Left renal cortex interstitium (tissue), 4 donors: ENCODE data around the gene S100Z. TPM values are rescaled to one million over a fixed set of nuclear protein-coding genes. Genes with fewer than 3 reads are reported as not detected.
"Not testable (repeated sequence)": the region's sequence is repeated elsewhere in the genome, so short reads cannot be mapped to it uniquely, and the experiment has no call there.

ENCODE experiments used
- DNase-seq, 4 donors: peaks; one replicate each; pipeline ENCODE4 v3.0.0-alpha.2; 2013; ENCODE audit warnings: low read depth in 4 of 4, low spot score in 2 of 4, missing footprints in 1 of 4
- polyA plus RNA-seq, 4 donors: library from polyadenylated mRNA; unstranded; fragments of 120-200 nt; gene quantifications; one replicate each; pipeline ENCODE4 v1.2.1, GENCODE V29; 2013; ENCODE audit not compliant: insufficient read length in 4 of 4

The S100Z gene
- polyA plus RNA-seq, 4 donors: 0.14 to 0.33 (median 0.27) TPM; not detected in 1

DNA sequence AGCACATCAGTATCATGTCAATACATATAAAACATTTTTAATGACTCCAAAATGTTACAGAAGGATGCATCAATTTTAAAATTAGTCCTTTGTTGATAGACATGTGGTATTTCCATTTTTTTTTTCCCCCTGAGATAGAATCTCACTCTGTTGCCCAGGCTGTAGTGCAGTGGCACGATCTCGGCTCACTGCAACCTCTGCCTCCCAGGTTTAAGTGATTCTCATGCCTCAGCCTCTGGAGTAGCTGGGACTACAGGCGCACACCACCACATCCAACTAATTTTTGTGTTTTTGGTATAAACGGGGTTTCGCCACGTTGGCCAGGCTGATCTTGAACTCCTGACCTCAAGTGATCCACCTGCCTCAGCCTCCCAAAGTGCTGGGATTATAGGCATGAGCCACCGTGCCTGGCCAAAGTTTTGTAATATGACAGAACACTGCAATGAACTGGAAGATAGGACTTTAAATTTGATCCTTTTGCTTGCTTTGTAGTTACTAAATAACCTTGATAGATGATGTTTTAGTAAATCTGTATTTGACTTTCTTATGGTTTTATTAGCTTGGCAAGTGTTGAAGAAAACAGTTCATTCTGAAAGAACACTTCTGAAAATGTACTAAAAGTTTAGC is 27.6 kb upstream of the S100Z start:
- not testable (repeated sequence) for DNase-seq

DNA sequence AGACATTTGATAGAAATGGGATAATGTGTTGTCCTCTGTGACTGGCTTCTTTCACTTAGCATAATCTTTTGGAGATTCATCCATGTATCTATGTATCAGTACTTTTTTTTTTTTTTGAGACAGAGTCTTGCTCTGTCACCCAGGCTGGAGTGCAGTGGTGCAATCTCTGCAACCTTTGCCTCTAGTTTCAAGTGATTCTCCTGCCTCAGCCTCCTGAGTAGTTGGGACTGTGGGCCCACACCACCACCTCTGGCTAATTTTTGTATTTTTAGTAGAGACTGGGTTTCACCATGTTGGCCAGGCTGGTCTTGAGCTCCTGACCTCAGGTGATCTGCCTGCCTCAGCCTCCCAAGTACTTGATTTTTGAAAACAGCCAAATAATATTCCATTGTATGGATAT is 23.4 kb upstream of the S100Z start:
- not testable (repeated sequence) for DNase-seq

DNA sequence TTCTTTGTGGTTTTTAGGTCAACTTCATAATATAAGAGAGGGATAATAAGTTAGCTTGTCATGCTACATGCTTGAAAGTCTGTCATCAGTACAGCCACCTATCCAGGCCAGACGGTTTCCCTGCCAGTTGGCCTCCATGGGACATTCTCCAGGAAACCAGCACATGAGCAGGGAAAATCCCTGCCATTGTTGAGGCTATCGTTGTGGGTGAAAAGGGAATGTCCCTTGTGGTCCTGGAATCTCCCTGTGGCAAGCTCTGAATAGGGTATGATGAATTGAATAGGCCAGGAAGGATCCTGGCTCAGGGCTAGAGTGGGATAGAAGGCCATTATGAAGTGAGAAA is 18.7 kb upstream of the S100Z start:
- DNase-seq: no peak

DNA sequence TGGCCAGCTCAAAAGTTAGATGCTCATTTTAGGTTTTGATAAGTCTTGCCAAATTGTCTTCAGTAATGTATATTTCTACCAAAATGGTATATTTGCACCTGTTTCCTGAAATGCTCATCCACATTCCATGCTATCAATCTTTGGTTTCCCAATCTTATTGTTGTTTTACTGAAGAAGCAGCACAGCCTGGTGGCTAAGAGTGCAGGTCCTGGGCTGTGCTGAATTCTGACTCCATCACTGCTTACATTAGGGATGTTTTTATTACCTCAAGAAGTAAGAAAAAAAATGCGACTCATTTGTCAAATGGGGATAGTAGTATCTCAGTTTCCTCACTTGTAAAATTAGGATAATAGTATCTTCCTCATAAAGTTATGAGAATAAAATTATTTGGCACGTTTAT is 13.6 kb upstream of the S100Z start:
- DNase-seq: no peak

DNA sequence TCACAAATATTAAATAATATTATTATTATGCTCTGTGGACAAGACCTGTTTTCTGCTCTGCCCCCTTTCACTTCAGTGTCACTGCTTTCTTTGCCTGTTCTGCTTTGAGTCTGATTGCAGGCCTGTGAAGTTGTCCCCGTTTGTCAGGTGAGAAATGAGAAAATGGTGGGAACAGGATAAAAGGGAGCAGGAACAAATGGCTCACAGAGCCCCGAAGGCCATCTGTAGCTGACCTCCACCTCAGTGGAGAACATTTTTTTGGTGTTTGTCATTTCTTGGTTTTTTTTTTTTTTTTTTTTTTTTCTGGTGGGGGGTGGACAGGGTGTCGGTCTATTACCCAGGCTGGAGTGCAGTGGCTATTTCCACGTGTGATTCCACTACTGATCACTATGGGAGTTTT is 13.2 kb upstream of the S100Z start:
- no peak for DNase-seq

DNA sequence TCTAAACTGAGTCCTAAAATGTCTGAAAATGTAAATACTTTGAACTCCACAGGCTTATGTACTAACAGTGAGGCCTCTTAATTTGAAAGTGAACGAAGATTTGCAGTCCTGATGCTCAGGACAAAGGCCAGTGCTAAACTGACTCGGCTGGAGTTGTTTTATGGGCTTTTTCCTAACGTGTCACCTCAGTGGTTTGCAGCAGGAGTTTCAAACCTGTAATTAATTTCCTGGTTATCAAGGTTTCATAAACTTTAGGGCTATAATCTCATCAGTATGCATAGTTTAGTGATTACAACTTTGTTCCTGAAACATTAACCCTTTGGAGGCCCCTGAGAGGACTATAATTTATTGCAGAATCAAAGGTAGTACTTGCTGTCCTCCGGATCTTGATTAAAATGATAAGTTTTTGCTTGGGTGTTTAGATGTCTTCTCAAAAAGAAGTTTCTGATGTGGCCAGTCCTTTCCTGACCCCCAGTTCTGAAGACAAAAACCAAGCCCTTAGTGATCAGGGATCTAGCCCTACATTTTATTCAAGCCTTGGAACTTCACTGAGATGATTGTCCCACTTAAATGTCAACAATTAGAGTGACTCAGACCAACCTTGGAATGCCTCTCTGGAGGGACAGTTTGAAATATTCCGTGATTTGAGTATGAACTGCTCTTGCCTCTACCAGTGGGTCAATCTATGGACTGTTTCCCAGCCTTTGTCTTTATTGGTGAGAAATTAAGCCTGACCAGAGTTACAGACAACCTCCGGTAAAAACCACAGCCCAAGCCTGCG is 11.1 kb upstream of the S100Z start:
- no peak for DNase-seq

DNA sequence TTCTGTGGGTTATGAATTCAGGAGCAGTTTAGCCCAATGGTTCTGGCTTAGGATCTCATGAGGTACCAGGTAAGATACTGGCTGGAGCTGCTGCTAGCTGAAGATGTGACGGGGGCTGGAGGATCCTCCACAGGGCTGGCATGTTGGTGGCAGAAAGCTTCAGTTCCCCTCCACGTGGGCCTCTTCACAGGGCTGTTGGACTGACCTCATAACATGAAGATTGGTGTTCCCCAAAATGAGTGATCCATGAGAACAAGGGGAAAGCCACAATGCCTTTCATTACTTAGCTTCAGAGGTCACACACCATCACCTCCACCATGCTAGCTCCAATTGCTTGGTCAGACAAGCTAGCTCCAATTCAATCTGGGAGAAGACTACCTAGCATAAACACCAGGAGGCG is 8.5 kb upstream of the S100Z start:
- no peak for DNase-seq

DNA sequence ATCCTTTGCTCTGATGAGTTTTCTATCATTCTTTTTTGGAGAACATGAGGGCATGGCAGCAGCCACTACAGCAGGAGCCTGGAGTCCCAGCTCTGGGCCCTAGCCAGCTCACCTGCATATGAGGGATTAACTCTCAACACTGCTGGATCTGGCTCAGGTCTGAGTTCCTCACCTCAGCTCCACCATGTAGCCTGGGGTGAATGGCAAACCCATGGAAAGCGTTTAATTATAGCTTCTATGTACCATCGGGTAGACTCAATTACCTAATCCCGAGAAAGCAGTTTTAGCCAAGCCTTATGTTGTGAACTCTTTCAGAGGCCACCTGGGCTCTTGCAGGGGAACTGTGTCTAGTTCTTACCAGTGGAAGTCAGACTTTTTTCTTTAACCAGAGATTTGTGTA is 3.9 kb upstream of the S100Z start:
- no peak for DNase-seq

DNA sequence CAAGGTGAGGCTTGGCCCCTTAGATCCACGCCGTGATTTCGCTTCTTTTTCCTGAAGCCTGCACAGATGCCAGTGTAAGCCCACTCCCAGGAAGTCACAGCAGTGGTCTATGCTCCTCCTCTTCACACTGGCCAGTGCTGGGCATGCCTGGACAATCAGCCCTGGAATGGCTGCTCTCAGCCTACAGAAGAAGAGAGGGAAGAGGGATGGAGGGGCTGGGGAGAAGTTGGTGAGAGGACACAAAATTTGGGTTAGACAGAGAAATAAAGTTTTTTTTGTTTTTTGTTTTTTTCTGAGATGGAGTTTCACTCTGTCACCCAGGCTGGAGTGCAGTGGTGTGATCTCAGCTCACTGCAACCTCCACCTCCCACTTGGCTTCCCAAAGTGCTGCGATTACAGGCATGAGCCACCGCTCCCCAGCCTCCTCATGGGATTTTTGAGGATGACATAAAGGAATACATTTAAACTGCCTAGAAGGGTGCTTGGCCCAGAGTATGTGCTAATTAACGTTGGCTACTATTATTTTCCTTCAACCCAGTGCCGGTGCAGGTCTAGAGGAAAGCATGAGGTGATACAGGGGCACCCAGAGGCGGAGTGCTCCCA is 830 bp downstream of the S100Z start:
- DNase-seq: no peak

DNA sequence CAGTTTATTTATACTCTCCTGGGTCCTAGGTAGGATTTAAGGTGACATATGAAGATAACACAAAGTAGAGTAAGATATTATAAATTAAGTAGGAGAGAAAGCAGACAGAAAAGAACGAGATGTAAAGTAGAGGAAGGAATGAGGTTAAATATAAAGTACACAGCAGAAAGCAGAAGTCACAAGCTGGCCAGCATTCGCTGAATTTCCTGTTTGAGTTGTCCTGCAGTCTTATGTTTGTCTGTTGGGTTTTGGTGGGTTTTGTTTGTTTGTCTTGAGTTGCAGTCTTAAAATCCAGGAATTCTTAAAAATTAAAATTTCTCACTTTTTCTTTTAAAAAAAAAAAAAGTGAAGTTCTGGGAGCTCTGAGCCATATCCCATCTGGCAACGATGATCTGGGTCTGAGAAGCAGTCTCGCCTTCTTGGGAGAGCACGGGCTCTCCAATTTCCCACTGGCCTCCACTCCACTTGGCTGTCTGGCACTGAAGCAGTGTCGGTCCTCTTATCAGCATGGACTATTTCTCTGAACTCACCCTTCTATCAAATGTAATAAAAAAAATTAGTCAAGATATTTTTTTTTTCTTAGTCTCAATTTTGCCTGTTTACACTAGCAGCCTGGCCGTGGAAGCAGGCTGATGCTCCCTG is 2.0 kb downstream of the S100Z start:
- no peak for DNase-seq

DNA sequence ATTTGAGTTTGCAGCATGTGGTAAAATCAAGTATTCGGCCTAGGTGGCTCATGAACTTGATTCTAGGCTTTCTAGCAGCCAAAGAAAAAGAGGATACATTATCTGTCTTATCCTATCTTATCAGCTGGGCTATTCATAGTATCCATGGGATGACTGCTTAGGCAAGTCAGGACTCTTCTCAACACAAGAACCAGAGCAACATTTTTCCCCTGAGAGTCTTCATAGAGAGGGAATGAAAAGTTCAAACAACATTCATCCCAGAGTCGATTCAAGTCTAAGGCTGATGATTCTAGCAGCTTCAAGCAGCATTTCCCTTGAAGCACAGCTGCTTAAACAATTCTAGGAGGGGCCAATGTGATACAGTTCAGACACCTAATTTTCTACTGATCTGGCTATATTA is 3.0 kb downstream of the S100Z start:
- DNase-seq: no peak

DNA sequence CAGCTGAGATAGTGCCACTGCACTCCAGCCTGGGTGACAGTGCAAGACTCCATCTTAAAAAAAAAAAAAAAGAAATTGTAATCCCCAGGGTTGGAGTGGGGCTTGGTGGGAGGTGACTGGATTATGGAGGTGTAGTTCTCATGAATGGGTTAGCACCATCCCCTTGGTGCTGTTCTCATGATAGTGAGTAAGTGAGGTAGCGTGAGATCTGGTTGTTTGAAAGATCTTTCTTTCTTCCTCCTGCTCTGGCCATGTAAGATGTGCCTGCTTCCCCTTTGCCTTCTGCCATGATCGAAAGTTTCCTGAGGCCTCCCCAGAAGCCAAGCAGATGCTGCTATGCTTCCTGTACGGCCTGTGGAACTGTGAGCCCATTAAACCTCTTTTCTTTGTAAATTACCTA is 3.9 kb downstream of the S100Z start:
- DNase-seq: not testable (repeated sequence)

DNA sequence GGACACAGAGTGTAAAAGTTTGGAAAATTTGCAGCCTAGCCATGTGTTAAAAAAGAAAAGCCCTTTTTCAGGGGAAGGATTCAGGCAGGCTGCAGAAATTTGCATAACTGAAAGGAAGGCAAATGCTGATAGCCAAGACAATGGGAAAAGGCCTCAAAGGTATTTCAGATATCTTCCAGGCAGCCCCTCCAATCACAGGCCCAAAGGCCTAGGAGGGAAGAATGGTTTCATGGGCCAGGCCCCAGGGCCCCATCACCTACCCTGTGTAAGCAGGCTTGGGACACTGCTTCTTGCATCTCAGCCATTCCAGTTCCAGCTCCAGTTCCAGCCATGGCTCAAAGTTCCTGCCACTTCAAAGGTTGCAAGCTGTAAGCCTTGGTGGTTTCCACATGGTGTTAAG is 4.8 kb downstream of the S100Z start:
- no peak for DNase-seq

DNA sequence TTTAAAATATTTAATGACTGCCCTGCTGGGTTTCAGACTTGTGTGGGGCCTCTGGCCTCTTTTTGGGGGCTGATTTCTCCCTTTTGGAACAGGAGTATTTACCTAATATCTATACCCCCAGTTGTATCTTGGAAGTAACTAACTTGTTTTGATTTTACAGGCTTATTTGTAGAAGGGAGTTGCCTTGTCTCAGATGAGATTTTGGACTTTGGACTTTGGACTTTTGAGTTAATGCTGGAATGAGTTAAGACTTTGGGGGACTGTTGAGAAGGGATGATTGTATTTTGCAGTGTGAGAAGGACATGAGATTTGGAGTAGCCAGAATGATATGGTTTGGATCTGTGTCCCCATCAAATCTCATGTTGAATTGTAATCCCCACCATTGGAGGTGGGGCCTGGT is 5.7 kb downstream of the S100Z start:
- not testable (repeated sequence) for DNase-seq

DNA sequence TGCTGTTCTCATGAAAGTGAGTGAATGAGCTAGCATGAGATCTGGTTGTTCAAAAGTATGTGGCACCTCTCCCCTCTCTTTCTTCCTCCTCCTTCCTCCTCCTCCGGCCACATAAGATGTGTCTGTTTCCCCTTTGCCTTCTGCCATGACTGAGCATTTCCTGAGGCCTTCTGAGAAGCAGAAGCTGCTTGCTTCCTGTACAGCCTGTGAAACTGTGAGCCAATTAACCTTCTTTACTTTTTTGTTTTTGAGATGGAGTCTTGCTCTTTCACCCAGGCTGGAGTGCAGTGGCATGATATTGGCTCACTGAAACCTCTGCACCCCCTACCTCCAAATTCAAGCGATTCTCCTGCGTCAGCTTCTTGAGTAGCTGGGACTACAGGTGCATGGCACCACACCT is 6.1 kb downstream of the S100Z start:
- DNase-seq: no peak

DNA sequence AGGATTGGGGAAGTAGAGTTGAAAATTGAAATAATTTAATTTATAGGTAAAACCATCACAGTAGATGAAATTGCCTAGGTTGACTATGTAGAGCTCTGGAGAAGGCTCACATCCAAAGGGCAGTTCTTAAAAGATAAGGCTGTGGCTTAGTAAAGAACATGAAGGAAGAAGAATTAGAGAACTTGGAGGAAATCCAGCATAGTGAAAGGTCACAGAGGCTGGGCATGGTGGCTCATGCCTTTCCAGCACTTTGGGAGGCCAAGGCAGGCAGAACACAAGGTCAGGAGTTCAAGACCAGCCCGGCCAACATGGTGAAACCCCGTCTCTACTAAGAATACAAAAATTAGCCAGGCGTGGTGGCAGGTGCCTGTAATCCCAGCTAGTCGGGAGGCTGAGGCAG is 7.0 kb downstream of the S100Z start:
- DNase-seq: not testable (repeated sequence)

DNA sequence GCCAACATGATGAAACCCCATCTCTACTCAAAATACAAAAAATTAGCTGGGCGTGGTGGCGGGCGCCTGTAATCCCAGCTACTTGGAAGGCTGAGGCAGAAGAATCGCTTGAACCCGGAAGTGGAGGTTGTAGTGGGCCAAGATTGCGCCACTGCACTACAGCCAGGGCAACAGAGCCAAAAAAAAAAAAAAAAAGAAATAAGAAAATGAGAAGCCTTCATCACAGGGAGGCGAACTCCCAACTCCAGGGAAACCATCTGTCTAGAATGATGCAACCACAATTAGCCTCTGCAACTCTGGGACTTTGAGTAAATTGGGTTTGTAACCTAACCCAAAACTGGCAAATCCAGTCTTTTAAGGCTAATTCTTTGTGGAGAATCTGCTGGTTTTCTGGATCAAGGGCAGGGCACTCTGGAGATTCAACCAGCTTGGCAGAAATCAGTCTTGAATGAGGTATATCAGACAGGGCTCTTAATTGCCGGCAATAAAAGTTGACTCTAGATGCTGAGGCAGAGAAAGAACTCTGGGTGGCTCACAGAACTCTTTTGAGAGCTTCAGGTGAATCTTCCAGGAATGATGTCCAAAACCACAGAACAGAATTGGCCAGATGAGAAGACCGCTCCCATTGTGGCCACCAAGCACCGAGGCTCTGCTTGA is 9.9 kb downstream of the S100Z start:
- DNase-seq: no peak

DNA sequence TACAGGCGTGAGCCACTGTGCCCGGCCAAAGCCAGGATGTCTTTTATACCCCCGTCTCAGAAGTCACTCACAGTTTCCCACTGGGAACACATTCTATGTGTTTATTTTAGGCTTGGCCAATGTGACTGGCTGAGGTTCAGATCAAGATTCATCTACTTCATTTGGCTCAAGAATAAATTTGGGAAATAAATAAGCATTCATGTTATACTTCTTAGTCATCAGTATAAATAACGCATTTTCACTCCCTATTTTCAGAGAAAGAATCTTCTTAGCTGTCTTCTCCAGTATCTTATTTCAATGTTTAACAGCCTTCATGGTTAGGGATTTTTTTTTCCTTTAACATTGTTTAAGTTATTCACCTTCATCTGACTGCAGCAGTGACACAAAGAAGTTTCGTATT is 11.8 kb downstream of the S100Z start:
- peak in 1 of 4 donors; percentile 10 for DNase-seq

DNA sequence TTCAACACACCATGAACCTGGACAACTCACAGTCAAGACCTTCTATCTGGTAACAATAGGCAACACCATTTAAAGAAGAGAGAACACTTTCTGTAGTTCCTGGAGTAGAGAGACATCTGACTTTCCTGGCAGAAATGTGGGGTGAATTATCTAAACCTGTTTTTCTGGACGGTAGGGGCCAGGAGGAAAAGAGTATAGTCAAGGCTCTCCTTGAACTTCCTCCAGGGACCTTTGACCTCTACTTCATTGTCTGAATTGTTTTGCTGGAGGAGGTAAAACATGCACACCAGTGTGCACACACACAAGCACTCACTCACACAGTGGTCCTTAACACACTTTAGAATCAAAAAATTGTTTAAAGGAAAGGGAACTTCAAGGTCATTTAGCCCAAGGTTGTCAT is 13.2 kb downstream of the S100Z start:
- DNase-seq: no peak

DNA sequence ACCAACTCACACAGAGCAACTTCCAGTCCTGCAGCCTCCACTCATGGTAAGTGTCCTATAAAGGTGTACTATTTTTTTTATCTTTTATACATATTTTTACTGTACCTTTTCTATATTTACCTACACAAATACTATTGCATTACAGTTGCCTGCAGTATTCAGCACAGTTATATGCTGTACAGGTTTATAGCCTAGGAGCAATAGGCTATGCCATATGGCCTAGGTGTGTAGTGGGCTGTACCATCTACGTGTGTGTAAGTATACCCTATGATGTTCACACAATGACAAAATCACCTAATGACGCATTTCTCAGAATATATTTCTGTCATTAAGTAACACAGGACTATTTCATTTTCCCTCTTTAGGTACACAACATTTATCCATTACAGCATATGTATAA is 16.7 kb downstream of the S100Z start:
- no peak for DNase-seq

DNA sequence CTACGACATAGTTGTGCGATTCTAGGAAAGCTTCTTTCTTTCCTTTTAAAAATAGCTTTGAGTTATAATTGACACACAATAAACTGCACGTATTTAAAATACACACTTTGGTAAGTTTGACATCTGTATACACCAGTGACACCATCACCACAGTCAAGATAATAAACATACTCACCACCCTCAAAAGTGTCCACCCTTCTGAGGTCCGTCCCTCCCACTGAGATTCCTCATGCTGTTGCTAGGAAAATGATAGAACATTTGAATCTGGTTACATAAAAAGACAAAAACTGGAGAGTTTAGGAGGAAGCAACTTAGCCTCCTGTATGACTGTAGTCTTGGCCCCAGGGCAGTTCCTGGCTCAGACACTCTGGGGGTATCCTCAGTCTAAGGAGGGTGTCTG is 17.2 kb downstream of the S100Z start:
- DNase-seq: no peak
